Measurements from ENCODE around the gene TMCO5A.
A peak's percentile ranks its signal among the peaks of the same experiment; 100 is the strongest.
"Not testable (repeated sequence)": the region's sequence is repeated elsewhere in the genome, so short reads cannot be mapped to it uniquely, and the experiment has no call there.

The TMCO5A gene

DNA sequence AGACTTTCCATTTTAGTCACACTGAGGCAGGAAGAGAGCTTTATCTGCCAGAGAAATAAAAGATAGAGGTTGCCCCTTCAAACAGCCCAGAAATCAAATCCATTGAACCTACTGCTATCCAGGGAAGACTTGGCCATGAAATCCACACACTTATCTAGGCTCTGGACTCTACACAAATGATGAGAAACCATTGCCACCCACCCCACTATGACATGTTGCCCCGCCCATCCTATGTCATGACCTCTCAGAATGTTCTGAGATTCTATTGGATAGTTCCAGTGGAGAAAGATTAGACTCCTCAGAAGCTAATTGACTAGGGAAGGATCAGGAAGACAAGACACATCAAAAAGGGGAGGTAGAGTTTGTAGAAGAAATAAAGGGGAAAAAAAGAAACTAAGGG is at the start of gene TMCO5A:
Gene TMCO5A (plus strand): TSS at position 301 of the 400 bp plus-strand sequence. CDS start 1,684 bp downstream, outside the sequence.
- no peak for DNase-seq

DNA sequence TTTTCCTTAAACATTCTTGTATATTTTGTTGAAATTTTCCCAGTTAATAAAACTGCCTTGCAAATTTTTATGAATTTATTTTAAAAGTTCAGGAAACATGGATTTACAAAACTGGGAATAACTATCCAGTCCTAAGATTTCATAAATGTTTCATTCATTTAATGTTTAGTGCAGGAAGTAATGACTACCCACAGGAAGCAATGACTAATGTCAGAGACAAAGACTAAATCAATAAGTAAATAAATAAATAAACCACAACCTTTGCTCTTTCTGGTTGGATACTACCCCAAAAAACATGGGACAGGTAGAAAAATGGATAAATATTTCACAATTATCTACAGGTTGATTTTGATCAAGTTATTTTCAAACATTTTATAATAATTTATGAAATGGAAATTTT is 48.8 kb upstream of the TMCO5A start:
- no peak for DNase-seq

- no peak for DNase-seq
These were observed 46.1 kb upstream of the TMCO5A start for GRCh38 chr15:37888356-37888755.

GRCh38 chr15:37891766-37892368 is 42.6 kb upstream of the TMCO5A start:
- DNase-seq = peak; percentile 59 to 73

- no peak for DNase-seq
These were observed 41.1 kb upstream of the TMCO5A start for GRCh38 chr15:37893309-37893708.

DNA sequence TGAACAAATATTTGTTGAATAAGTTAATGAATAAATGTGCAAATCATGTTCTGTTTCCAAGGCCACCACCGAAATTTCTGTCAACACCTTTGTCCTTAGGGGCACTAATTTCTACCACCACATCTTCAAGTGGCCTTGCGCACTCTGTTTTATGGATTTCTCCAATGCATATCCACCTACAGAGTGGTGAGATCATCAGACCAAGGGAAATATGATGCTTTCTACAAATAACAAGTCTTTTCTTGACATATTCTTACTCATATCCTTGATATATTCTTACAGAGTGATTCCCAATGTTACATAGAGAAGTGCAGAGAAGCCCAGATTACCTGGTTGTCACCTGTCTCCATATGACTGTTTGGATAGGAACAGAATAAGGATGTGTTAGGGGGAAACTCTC is 36.1 kb upstream of the TMCO5A start:
- no peak for DNase-seq

- DNase-seq = no peak
These were observed 33.9 kb upstream of the TMCO5A start for GRCh38 chr15:37900326-37901221.

GRCh38 chr15:37902126-37902525 is 32.3 kb upstream of the TMCO5A start:
- no peak for DNase-seq

GRCh38 chr15:37903919-37904625 is 30.4 kb upstream of the TMCO5A start:
- no peak for DNase-seq

- peak; percentile 46 to 79 for DNase-seq
These were observed 27.3 kb upstream of the TMCO5A start for GRCh38 chr15:37907136-37907535.

DNA sequence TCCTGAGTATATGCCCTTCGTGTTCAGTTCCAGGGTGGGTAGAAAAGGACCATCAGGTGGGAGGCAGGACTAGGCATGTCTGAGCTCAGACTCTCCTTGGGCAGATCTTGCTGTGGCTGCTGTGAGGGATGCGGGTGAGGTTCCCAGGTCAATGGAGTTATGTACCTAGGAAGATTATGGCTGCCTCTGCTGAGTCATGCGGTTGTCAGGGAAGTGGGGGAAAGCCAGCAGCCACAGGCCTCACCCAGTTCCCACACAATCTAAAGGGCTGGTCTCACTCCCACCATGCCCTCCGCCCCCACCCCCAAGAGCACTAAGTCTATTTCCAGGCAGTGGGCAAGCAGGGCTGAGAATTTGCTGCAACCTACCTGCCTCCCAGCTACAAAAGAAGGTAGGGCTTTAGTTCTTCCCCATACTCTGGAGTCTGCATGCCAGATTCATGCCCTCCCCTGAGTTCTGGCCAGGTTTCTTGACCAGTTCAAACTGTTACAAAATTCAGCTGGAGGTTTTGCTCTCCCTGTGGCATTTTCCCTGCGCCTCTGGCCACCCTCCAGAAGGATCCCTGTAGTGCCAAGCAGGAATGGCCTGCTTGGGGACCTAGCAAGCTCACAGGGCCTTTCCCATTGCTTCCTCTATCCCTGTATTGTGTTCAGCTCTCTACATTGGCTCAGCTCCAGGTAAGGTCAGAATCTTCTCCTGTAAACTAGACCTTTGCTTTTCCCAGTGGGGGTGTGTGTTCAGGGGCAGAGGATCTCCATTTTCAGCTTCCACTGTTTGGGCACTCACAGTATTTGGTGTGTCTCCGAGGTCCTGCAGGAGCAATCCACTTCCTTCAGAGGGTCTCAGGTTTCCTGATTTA is 12.7 kb upstream of the TMCO5A start:
- no peak for DNase-seq

- DNase-seq = no peak
These were observed 8.3 kb upstream of the TMCO5A start for GRCh38 chr15:37926136-37926535.

DNA sequence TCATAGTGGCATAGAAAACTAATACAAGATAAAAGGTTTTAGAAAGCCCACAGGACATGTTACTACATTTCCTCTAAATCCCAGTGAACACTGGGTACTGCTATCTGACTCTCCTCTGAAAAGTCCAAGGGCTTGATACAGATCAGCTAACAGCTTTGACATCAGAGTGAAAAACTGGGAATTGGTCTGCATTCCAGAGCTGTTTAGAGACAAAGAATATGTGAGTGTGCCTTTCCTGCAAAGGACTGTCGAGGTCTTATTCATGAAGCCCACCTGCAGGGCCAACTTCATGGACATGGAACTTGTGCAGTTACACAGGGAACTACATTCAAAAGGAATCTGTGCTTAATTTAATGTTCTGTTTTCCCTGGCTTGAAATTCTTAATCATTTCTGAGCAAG is 5.2 kb upstream of the TMCO5A start:
- DNase-seq = no peak

GRCh38 chr15:37931321-37931720 is 3.1 kb upstream of the TMCO5A start:
- DNase-seq = no peak

DNA sequence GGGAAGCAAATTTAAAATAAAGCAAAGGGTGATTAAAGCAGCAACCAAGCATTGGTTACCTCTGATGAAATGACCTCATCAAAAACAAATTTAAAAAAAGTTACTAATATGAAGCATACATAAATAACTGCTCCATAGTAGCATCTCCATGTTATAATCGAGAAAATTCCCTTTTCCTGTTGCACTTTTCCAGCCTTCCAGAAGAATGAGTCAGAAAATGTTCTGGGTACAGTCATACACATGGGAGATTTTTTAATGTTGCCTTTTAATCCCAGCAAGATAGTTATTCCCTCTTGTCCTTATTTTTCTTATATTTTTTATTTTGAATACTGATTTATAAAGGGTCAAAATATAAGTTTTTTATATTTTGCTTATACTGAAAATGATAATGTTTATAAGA is 2.6 kb upstream of the TMCO5A start:
- DNase-seq = no peak

GRCh38 chr15:37932549-37932948 is 1.9 kb upstream of the TMCO5A start:
- DNase-seq = no peak

- no peak for DNase-seq
These were observed 774 bp upstream of the TMCO5A start for GRCh38 chr15:37933666-37934065.

- DNase-seq = no peak
These were observed 6.4 kb downstream of the TMCO5A start for GRCh38 chr15:37940876-37941275.

- no peak for DNase-seq
These were observed 7.3 kb downstream of the TMCO5A start for GRCh38 chr15:37941779-37942178.

GRCh38 chr15:37951999-37952398 is 17.6 kb downstream of the TMCO5A start:
- DNase-seq = no peak

DNA sequence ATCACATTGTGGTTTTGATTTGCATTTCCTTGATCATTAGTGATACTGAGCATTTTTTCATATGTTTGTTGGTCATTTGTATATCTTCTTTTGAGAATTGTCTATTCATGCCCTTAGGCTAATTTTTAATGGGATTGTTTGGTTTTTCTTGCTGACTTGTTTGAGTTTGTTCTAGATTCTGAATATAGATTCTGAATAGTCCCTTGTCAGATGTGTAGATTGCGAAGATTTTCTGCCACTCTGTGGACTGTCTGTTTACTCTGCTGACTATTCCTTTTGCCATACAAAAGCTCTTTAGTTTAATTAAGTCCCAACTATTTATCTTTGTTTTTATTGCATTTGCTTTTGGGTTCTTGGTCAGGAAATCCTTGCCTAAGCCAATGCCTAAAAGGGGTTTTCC is 26.3 kb downstream of the TMCO5A start:
- not testable (repeated sequence) for DNase-seq

DNA sequence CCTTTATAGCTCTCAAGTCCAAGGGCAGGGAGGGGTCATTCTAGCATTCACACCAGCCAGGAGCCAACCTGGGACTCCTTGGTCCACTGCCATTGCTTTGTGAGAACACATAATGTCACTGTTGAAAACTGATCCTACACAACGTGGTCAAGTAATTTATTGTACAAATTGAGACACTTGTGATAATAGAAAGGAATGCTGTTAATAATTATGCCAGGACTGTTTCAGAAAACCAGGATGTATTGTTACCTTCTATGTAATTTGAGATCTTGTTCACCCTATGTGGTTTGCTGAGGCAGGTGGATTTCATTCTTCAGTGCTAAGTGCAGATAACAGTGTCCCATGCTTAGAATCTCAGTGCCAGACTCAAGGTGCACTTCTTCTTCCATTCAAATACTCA is 33.3 kb downstream of the TMCO5A start:
- no peak for DNase-seq

- no peak for DNase-seq
These were observed 39.4 kb downstream of the TMCO5A start for GRCh38 chr15:37973856-37974255.
